Calu3 (cell line): ENCODE measurements around the gene SPATA7. TPM values are rescaled to one million over a fixed set of nuclear protein-coding genes. Genes with fewer than 3 reads are reported as not detected.

Source experiments
- BruUV-seq: library from RNA; stranded (reverse); fragments of 400-500 nt; replicated peaks from 2 replicates; lab custom pipeline; 2021; lab: Mats Ljungman, UMichigan
- CTCF ChIA-PET: fragments of 300-600 bp; sonication (Branson Sonifier 250); formaldehyde crosslinking; loops from one replicate; lab custom pipeline; 2022; ENCODE audit warnings: antibody characterized with exemption; lab: Charles Lee
- DNase-seq: peaks from one replicate; pipeline ENCODE4 v3.0.0; 2022
- H3K27ac Mint-ChIP-seq: one replicate; pipeline ENCODE4 v1.8.0; 2022; ENCODE audit warnings: mixed read lengths; ENCODE audit not compliant: unreplicated experiment
- H3K27me3 Mint-ChIP-seq: one replicate; pipeline ENCODE4 v1.8.0; 2022; ENCODE audit warnings: mixed read lengths; ENCODE audit not compliant: unreplicated experiment
- H3K36me3 Mint-ChIP-seq: one replicate; pipeline ENCODE4 v1.8.0; 2022; ENCODE audit warnings: mild to moderate bottlenecking, moderate library complexity, mixed read lengths; ENCODE audit not compliant: insufficient read depth, unreplicated experiment
- H3K4me1 Mint-ChIP-seq: one replicate; pipeline ENCODE4 v1.8.0; 2022; ENCODE audit warnings: mild to moderate bottlenecking, low read depth, mixed read lengths; ENCODE audit not compliant: unreplicated experiment
- H3K4me3 Mint-ChIP-seq: one replicate; pipeline ENCODE4 v1.8.0; 2022; ENCODE audit warnings: mild to moderate bottlenecking, low read depth, moderate library complexity, mixed read lengths; ENCODE audit not compliant: unreplicated experiment
- H3K9me3 Mint-ChIP-seq: one replicate; pipeline ENCODE4 v1.8.0; 2022; ENCODE audit warnings: low read depth, mixed read lengths; ENCODE audit not compliant: unreplicated experiment
- intact Hi-C: fragments of 100-400 bp; cut with micrococcal nuclease; formaldehyde crosslinking; loops from one replicate; pipeline ENCODE4 v1.10.0; 2022; ENCODE audit not compliant: unreplicated experiment
- total RNA-seq: library from RNA; stranded (reverse); gene quantifications from 2 replicates; pipeline ENCODE4 v1.2.3, GENCODE V29; 2022
- TF ChIP-seq, protein P1 (sequence below): fragments of 200-600 bp; IDR thresholded peaks from one replicate; pipeline ENCODE4 v1.8.0; 2022; ENCODE audit warnings: antibody characterized with exemption; ENCODE audit not compliant: unreplicated experiment

SPATA7 gene
- total RNA-seq, 1 experiment from 2014 or later = 8.1 TPM

DNA sequence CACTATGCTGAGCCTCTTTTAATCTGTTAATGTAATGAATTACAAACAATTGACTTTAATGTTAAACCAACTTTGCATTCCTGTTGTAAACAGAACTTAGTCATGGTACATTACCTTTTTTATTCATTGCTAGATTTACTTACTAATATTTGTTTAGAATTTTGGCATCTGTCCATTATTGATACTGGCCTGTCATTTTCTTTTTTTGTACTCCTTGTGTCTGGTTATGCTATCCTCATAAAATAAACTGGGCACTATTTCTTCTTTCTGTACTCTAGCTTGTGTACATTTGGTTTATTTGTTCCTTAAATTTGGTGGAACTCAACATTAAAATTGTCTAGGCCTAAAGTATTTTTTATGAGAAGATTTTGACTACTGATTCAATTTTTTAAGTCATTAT lies 32.1 kb downstream of the SPATA7 start:
- CTCF ChIA-PET = no interaction called here
- no peaks in the 10 kb centered on the region for H3K27me3 Mint-ChIP-seq
- intact Hi-C loops = no loop called here
- BruUV-seq = no TSS peak
- H3K4me1 Mint-ChIP-seq = no peaks in the 10 kb centered on the region
- no peaks in the 10 kb centered on the region for H3K36me3 Mint-ChIP-seq
- TF ChIP-seq, protein P1, sequence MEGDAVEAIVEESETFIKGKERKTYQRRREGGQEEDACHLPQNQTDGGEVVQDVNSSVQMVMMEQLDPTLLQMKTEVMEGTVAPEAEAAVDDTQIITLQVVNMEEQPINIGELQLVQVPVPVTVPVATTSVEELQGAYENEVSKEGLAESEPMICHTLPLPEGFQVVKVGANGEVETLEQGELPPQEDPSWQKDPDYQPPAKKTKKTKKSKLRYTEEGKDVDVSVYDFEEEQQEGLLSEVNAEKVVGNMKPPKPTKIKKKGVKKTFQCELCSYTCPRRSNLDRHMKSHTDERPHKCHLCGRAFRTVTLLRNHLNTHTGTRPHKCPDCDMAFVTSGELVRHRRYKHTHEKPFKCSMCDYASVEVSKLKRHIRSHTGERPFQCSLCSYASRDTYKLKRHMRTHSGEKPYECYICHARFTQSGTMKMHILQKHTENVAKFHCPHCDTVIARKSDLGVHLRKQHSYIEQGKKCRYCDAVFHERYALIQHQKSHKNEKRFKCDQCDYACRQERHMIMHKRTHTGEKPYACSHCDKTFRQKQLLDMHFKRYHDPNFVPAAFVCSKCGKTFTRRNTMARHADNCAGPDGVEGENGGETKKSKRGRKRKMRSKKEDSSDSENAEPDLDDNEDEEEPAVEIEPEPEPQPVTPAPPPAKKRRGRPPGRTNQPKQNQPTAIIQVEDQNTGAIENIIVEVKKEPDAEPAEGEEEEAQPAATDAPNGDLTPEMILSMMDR = no peak
- peaks cover 5% of the 10 kb centered on the region for H3K9me3 Mint-ChIP-seq
- no peak overlapping the region for H3K27ac Mint-ChIP-seq
- H3K4me3 Mint-ChIP-seq = no peak overlapping the region
- DNase-seq = no peak

DNA sequence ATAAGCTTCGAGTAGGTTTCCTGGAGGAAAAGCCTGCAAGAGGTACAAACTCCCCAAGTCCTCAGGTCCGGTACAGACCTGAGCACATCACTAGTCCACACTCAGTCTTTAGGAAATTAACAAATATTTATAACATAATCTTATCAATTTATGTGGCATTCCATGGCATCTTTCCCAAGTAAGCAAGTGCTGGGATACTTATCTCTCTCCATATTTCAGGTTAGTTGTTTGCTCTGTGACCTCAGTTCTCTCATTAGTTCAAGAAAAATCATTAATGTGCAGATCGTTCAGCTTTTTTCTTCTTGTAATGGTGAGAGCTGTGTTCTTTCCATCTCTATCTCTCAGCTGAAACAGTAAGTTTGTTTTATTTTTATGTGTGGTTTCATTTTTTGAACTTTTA lies 34.7 kb downstream of the SPATA7 start:
- Mint-ChIP-seq H3K4me1 (no peaks in the 10 kb centered on the region), H3K27me3 (no peaks in the 10 kb centered on the region), H3K4me3 (no peak overlapping the region), H3K9me3 (peaks cover 5% of the 10 kb centered on the region), H3K36me3 (no peaks in the 10 kb centered on the region), H3K27ac (no peak overlapping the region)
- DNase-seq = no peak
- intact Hi-C loops = no loop called here
- TF ChIP-seq, protein P1 = no peak
- CTCF ChIA-PET = no interaction called here
- BruUV-seq = no TSS peak

DNA sequence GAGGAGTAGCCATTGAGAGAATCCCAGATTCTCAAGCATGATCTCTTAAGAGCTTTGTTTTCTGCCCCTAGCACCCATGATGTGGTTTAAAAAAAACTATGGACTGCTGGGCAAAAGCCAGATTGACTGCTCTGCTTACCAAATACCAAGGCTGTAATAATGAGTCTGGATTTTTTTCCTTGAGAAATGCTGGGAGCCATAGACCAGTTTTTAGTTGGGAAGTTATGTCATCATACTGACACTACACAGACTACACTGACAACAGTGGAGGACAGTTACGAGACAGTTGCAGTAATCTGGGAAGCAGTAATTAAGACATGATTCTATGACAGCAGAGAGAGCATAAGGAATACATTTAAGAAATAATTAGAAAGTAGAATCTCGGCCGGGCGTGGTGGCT lies 35.8 kb downstream of the SPATA7 start:
- no peaks in the 10 kb centered on the region for H3K36me3 Mint-ChIP-seq
- CTCF ChIA-PET = no interaction called here
- intact Hi-C loops = no loop called here

DNA sequence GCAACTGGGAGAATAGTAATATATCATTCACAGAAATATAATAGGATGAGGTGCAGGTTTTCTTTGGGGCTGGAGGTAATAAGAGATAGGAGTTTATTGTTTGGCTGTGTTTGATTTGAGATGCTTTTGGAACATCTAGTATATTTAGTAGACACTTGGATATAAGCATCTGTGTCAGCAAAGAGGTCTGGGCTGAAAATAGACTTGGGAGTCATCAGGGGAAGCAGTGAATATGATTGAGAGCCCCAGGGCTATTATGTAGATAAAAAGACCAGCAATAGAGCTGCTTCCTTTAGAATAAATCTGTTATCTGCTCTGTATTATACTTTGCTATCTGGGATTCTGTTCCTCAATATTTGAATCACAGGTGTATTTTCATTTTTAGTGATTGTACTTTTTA lies 36.6 kb downstream of the SPATA7 start:
- Mint-ChIP-seq H3K9me3 (peaks cover 3% of the 10 kb centered on the region), H3K27ac (no peak overlapping the region), H3K4me3 (no peak overlapping the region), H3K36me3 (no peaks in the 10 kb centered on the region), H3K4me1 (no peaks in the 10 kb centered on the region), H3K27me3 (no peaks in the 10 kb centered on the region)
- TF ChIP-seq, protein P1 = no peak
- intact Hi-C loops = no loop called here
- DNase-seq = no peak
- CTCF ChIA-PET = no interaction called here
- BruUV-seq = no TSS peak

More for the DNA sequence above, 35.8 kb downstream of the SPATA7 start:
- H3K27ac Mint-ChIP-seq = no peak overlapping the region
- no TSS peak for BruUV-seq
- no peak overlapping the region for H3K4me3 Mint-ChIP-seq
- no peak for DNase-seq
- H3K4me1 Mint-ChIP-seq = no peaks in the 10 kb centered on the region
- peaks cover 3% of the 10 kb centered on the region for H3K9me3 Mint-ChIP-seq
- TF ChIP-seq, protein P1 = no peak
- no peaks in the 10 kb centered on the region for H3K27me3 Mint-ChIP-seq
